Lower leg skin (tissue), 4 donors: ENCODE data around the gene ITIH4. TPM values are rescaled to one million over a fixed set of nuclear protein-coding genes. Genes with fewer than 3 reads are reported as not detected.

Source experiments
- DNase-seq, 2 donors: peaks; one replicate each; pipeline ENCODE4 v3.0.0-alpha.2; 2019; ENCODE audit warnings: low spot score in 2 of 2
- H3K4me3 ChIP-seq: fragments of 200-600 bp; sonication (generic); 2 replicates; pipeline ENCODE4 v1.5.1; 2017; ENCODE audit warnings: mild to moderate bottlenecking, low read depth; ENCODE audit not compliant: poor library complexity, severe bottlenecking
- POLR2A ChIP-seq, 2 donors: fragments of 450-650 bp; IDR thresholded peaks; one replicate each; pipeline ENCODE4 v1.6.1; 2016 to 2017; ENCODE audit warnings: antibody characterized with exemption in 2 of 2, mild to moderate bottlenecking in 1 of 2, moderate library complexity in 1 of 2
- WGBS, 2 donors: methylation state at CpG; one replicate each; pipeline ENCODE4 v1.1.5; 2018; 5-methylcytosine and 5-hydroxymethylcytosine counted together
- intact Hi-C: fragments of 100-400 bp; cut with DNase I; formaldehyde crosslinking; loops from one replicate; pipeline ENCODE4 v1.15.0; 2023; ENCODE audit warnings: low total_unique reads
- total RNA-seq, 4 donors: library from RNA; depleted of rRNA; stranded (reverse); fragments of >200 nt; gene quantifications; one replicate each; pipeline ENCODE4 v1.1.0, GENCODE V29; 2016
- TF ChIP-seq, protein P1 (sequence below), 3 donors: fragments of 450-650 bp; IDR thresholded peaks; one replicate each; pipeline ENCODE4 v1.5.1; 2016; ENCODE audit warnings: antibody characterized with exemption in 3 of 3, mild to moderate bottlenecking in 3 of 3, moderate library complexity in 2 of 3

The ITIH4 gene
- total RNA-seq, 4 donors from 2014 or later, result 0.38 to 3.6 (median 2.5) TPM

DNA sequence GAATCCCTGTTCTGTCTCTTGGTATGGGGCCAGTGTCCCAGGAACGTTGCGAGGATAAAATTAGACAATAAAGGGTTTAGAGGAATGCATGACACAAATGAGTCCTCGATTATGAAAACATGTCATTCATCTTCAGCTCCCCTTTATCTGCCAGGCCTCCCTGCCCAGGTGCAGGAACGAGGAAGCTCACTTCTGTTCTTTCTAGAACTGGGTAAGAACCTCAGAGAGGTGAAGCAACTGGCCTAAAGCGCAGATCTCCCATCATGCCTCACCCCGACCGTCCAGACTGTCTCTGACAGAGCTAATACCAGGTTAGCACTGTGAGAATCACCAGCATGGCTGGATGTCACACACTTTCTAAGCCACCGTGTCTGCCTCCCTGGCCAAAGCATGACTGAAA, 54.6 kb downstream of the ITIH4 start:
- intact Hi-C loops, result no loop called here
- peak in 1 of 2 donors; percentile 56 for DNase-seq
- no peak overlapping the region for H3K4me3 ChIP-seq
- TF ChIP-seq, protein P1, sequence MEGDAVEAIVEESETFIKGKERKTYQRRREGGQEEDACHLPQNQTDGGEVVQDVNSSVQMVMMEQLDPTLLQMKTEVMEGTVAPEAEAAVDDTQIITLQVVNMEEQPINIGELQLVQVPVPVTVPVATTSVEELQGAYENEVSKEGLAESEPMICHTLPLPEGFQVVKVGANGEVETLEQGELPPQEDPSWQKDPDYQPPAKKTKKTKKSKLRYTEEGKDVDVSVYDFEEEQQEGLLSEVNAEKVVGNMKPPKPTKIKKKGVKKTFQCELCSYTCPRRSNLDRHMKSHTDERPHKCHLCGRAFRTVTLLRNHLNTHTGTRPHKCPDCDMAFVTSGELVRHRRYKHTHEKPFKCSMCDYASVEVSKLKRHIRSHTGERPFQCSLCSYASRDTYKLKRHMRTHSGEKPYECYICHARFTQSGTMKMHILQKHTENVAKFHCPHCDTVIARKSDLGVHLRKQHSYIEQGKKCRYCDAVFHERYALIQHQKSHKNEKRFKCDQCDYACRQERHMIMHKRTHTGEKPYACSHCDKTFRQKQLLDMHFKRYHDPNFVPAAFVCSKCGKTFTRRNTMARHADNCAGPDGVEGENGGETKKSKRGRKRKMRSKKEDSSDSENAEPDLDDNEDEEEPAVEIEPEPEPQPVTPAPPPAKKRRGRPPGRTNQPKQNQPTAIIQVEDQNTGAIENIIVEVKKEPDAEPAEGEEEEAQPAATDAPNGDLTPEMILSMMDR (IDR thresholded peaks at IDR 0.05), result no peak
- TF ChIP-seq POLR2A (IDR thresholded peaks at IDR 0.05), result no peak
- WGBS, 2 donors, result 58 to 60% methylated on average over 8 of the region's 8 CpGs

DNA sequence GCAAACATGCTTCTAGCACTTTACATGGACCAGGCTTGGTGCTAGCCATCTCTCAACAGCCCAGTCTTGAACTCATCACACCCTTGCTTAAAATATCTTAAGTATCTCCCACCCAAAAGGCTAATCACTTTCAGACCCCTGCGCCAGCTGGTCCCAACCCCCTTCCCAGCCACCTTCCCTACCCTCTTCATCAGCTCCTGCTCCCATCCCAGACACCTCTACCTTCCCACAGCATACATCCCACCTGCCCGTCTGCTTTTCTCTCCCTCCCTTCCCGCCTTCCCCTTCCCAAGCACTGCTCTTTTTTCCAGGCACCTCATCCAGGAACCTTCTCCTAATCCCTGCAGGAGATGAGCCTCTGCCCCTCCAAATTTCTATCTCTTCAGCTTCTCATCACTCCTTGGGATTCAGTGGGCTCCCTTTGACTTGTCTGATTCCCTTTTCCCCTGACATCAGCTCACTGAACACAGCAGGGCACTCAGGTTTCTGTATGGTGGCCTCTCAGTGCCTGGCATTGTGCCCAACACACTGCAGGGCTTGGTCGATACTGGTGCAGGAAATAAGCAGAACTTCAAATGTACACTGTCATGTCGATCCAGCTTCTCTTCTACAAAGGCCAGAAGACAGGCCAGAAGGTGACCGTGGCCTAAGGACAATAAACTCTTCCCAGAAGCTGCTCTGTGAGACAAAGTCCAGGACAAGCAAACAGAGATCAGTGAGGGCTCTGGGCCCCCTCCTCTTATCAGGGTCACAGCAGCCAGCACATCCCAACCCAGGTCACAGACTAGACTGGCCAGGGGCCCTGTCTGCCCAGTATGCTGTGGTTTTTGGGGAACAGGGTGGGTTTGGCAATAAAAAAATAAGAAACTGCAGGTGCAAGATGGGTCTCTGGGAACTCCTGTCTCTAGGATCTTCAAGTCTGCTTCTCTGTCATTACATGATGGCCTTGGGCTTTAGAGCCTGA, 55.3 kb downstream of the ITIH4 start:
- no peak overlapping the region for H3K4me3 ChIP-seq
- peak in 1 of 2 donors; percentile 76 for DNase-seq
- intact Hi-C loops, result no loop called here
- no peak for TF ChIP-seq POLR2A (IDR thresholded peaks at IDR 0.05)
- TF ChIP-seq, protein P1 (IDR thresholded peaks at IDR 0.05), result no peak
- 59 to 62% methylated on average over 6 of the region's 6 CpGs for WGBS, 2 donors

DNA sequence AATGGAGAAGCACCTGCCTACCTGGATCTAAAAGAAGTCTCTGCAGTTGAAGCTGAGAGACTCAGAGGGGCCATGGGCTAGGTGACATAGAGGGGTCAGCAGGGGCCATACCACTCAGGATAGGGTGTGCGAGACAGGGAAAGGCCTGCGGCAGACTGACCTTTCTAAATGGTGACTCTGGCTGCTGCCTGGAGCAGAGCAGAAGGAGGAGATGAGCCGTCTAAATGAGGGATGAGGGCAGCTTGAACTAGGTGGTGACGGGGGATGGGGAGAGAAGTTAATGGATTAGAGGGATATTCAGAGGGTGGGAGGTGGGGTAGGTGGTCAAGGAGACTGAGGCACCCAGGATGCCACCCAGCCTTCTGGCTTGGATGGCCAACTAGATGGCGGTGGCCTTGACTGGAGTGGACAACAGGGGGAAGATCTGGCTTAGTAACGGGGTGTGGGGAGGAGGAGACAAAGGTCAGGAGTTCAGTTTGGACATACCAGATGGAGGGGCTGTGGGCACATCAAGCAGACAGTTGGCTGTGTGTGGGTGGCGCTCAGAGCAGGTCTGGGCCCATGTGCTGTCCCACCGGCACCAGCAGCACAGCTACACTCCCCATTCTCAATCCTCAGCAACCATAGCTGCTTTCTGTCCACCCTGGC, 56.3 kb downstream of the ITIH4 start:
- DNase-seq, result peak in 1 of 2 donors; percentile 59
- intact Hi-C loops, result no loop called here
- 85 to 89% methylated on average over 8 of the region's 8 CpGs for WGBS, 2 donors
- TF ChIP-seq, protein P1 (IDR thresholded peaks at IDR 0.05), result no peak
- TF ChIP-seq POLR2A (IDR thresholded peaks at IDR 0.05), result no peak
- no peak overlapping the region for H3K4me3 ChIP-seq

DNA sequence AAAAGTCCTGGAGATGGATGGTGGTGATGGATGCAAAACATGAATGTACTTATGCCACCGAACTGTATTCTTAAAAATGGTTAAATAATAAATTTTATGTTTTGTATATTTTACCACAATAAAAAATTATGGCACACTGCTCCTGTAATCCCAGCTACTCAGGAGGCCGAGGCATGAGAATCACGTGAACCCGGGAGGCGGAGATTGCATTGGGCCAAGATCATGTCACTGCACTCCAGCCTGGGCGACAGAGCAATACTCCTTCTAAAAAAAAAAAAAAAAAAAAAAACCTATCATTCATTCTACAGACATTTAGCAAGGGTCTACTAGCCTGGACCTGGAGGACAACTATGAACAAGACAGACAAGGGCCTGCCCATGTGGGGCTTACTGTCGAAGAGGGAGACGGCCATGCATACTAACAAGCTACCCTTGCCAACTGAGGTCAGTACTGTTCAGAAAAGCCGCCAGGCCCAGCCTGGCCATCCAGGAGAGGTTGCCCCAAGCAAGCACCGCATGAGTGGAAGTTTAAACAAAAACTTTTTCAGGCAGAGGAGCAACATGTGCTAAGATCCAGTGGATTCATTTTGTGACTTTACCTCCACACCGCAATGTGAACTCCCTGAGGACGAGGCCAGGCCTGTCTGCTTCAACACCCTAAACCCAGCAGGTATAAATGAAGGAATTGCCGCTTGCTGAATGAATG, 57.0 kb downstream of the ITIH4 start:
- intact Hi-C loops, result no loop called here
- no peak overlapping the region for H3K4me3 ChIP-seq
- 92 to 96% methylated on average over 13 of the region's 13 CpGs for WGBS, 2 donors
- TF ChIP-seq, protein P1 (IDR thresholded peaks at IDR 0.05), result no peak
- TF ChIP-seq POLR2A (IDR thresholded peaks at IDR 0.05), result no peak
- DNase-seq, result peak in 1 of 2 donors; percentile 66

DNA sequence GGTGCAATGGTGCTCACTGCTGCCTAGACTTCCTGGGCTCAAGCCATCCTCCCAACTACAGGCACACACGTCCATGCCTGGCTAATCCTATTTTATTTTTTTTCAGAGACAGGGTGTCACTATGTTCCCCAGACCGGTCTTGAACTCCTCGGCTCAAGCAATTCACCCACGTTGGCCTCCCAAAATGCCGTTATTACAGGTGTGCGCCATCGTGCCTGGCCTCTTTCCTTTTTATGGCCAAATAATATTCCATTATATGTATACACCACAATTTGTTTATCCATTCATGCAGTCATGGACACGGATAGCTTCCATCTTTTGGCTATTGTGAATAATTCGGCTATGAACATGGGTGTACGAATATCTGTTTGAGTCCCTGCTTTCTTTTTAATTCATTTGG, 58.8 kb downstream of the ITIH4 start:
- intact Hi-C loops, result no loop called here
- peak in 1 of 2 donors; percentile 59 for DNase-seq
- WGBS, 2 donors, result 90 to 91% methylated on average over 10 of the region's 10 CpGs
- H3K4me3 ChIP-seq, result no peak overlapping the region
- TF ChIP-seq, protein P1 (IDR thresholded peaks at IDR 0.05), result no peak
- TF ChIP-seq POLR2A (IDR thresholded peaks at IDR 0.05), result no peak
